ENCODE measurements around the gene FAM184B.
"Not testable (repeated sequence)": the region's sequence is repeated elsewhere in the genome, so short reads cannot be mapped to it uniquely, and the experiment has no call there.

FAM184B gene

GRCh38 chr4:17682222-17682566 is 99.2 kb downstream of the FAM184B start:
- DNase-seq (ENCODE audit: low read depth): no peak

- DNase-seq (ENCODE audit: low read depth): no peak
These were observed 99.9 kb downstream of the FAM184B start for GRCh38 chr4:17681281-17682221.

GRCh38 chr4:17680559-17681280 is 100.7 kb downstream of the FAM184B start:
- DNase-seq (ENCODE audit: low read depth): no peak

GRCh38 chr4:17670423-17670822 is 111.0 kb downstream of the FAM184B start:
- DNase-seq (ENCODE audit: low read depth): no peak

GRCh38 chr4:17667653-17668201 is 113.7 kb downstream of the FAM184B start:
- DNase-seq (ENCODE audit: low read depth): no peak

- DNase-seq (ENCODE audit: low read depth): no peak
These were observed 114.2 kb downstream of the FAM184B start for GRCh38 chr4:17667253-17667652.

GRCh38 chr4:17665852-17666251 is 115.6 kb downstream of the FAM184B start:
- DNase-seq (ENCODE audit: low read depth): no peak

- DNase-seq (ENCODE audit: low read depth): no peak
These were observed 116.1 kb downstream of the FAM184B start for GRCh38 chr4:17665346-17665745.

GRCh38 chr4:17664755-17665154 is 116.7 kb downstream of the FAM184B start:
- DNase-seq (ENCODE audit: low read depth): no peak

- no peak for DNase-seq (ENCODE audit: low read depth)
These were observed 118.7 kb downstream of the FAM184B start for GRCh38 chr4:17662694-17663093.

GRCh38 chr4:17659196-17659595 is 122.2 kb downstream of the FAM184B start:
- not testable (repeated sequence) for DNase-seq (ENCODE audit: low read depth)

GRCh38 chr4:17657849-17658248 is 123.6 kb downstream of the FAM184B start:
- DNase-seq (ENCODE audit: low read depth): no peak

GRCh38 chr4:17657090-17657489 is 124.3 kb downstream of the FAM184B start:
- DNase-seq (ENCODE audit: low read depth): no peak

- DNase-seq (ENCODE audit: low read depth): no peak
These were observed 126.7 kb downstream of the FAM184B start for GRCh38 chr4:17654701-17655100.

GRCh38 chr4:17650406-17650805 is 131.0 kb downstream of the FAM184B start:
- DNase-seq (ENCODE audit: low read depth): no peak

GRCh38 chr4:17647927-17648326 is 133.5 kb downstream of the FAM184B start:
- DNase-seq (ENCODE audit: low read depth): no peak

GRCh38 chr4:17647176-17647806 is 134.1 kb downstream of the FAM184B start:
- no peak for DNase-seq (ENCODE audit: low read depth)

GRCh38 chr4:17646693-17647092 is 134.7 kb downstream of the FAM184B start:
- no peak for DNase-seq (ENCODE audit: low read depth)

GRCh38 chr4:17642398-17642783 is 139.0 kb downstream of the FAM184B start:
- no peak for DNase-seq (ENCODE audit: low read depth)

- no peak for DNase-seq (ENCODE audit: low read depth)
These were observed 142.3 kb downstream of the FAM184B start for GRCh38 chr4:17639136-17639535.

GRCh38 chr4:17636696-17637622 is 144.5 kb downstream of the FAM184B start:
- peak; percentile 54 for DNase-seq (ENCODE audit: low read depth)
